Skeletal muscle tissue (tissue), 4 donors: ENCODE results near the gene USP13. TPM values are rescaled to one million over a fixed set of nuclear protein-coding genes. Genes with fewer than 3 reads are reported as not detected.

ENCODE experiments used
- H3K27ac ChIP-seq: one replicate; pipeline ENCODE4 v1.7.0; 2013; ENCODE audit warnings: mild to moderate bottlenecking, low read depth, low read length, inconsistent platforms
- H3K27me3 ChIP-seq, 3 donors: one replicate each; pipeline ENCODE4 v1.7.0; 2013; ENCODE audit warnings: low read length in 3 of 3; ENCODE audit not compliant: control insufficient read depth in 3 of 3, insufficient read depth in 3 of 3
- H3K36me3 ChIP-seq, 3 donors: one replicate each; pipeline ENCODE4 v1.7.0; 2013; ENCODE audit warnings: low read length in 3 of 3; ENCODE audit not compliant: control insufficient read depth in 3 of 3, insufficient read depth in 3 of 3
- H3K4me1 ChIP-seq, 3 donors: one replicate each; pipeline ENCODE4 v1.7.0; 2013; ENCODE audit warnings: low read length in 3 of 3, mild to moderate bottlenecking in 3 of 3; ENCODE audit not compliant: control insufficient read depth in 3 of 3, insufficient read depth in 3 of 3
- H3K4me3 ChIP-seq, 3 donors: one replicate each; pipeline ENCODE4 v1.7.0; 2013; ENCODE audit warnings: low read length in 3 of 3
- H3K9ac ChIP-seq, 3 donors: one replicate each; pipeline ENCODE4 v1.7.0; 2013; ENCODE audit warnings: low read length in 3 of 3, mild to moderate bottlenecking in 3 of 3, moderate library complexity in 2 of 3, low read depth in 1 of 3
- H3K9me3 ChIP-seq, 3 donors: one replicate each; pipeline ENCODE4 v1.7.0; 2013; ENCODE audit warnings: low read length in 3 of 3; ENCODE audit not compliant: control insufficient read depth in 3 of 3
- total RNA-seq: library from RNA; depleted of rRNA; stranded (reverse); fragments of >200 nt; gene quantifications from one replicate; pipeline ENCODE4 v1.2.3, GENCODE V29; 2014
- donor health status: Osteomylitis.

The USP13 gene
- total RNA-seq, 1 donor from 2014 or later = 26.1 TPM

- Histone ChIP-seq H3K27ac (no peak overlapping the region), H3K9ac (no peak overlapping the region), H3K4me3 (no peak overlapping the region), H3K36me3 (peaks cover 10 to 31% (median 14%) of the 10 kb centered on the region in 3 donors), H3K27me3 (no peaks in the 10 kb centered on the region), H3K9me3 (no peaks in the 10 kb centered on the region), H3K4me1 (no peaks in the 10 kb centered on the region)
Measured at GRCh38 chr3:179688850-179689249, 36.0 kb downstream of the USP13 start.

GRCh38 chr3:179694731-179695130, 41.9 kb downstream of the USP13 start:
- H3K27ac ChIP-seq = no peak overlapping the region

GRCh38 chr3:179695672-179696313, 43.0 kb downstream of the USP13 start:
- Histone ChIP-seq H3K27me3 (no peaks in the 10 kb centered on the region), H3K36me3 (peaks cover 4 to 15% (median 4%) of the 10 kb centered on the region in 3 donors), H3K9ac (no peak overlapping the region), H3K4me3 (no peak overlapping the region), H3K27ac (no peak overlapping the region), H3K4me1 (peaks cover 0 to 13% (median 2%) of the 10 kb centered on the region in 3 donors), H3K9me3 (no peaks in the 10 kb centered on the region)

More at GRCh38 chr3:179694731-179695130, 41.9 kb downstream of the USP13 start:
- Histone ChIP-seq H3K36me3 (peaks cover 4 to 22% (median 7%) of the 10 kb centered on the region in 3 donors), H3K27me3 (no peaks in the 10 kb centered on the region), H3K9ac (no peak overlapping the region), H3K9me3 (no peaks in the 10 kb centered on the region), H3K4me1 (peaks cover 0 to 10% (median 2%) of the 10 kb centered on the region in 3 donors), H3K4me3 (no peak overlapping the region)

GRCh38 chr3:179697736-179698332, 45.0 kb downstream of the USP13 start:
- Histone ChIP-seq H3K9me3 (no peaks in the 10 kb centered on the region), H3K27me3 (no peaks in the 10 kb centered on the region), H3K9ac (no peak overlapping the region), H3K4me1 (peaks cover 5 to 17% (median 5%) of the 10 kb centered on the region in 3 donors), H3K4me3 (no peak overlapping the region), H3K36me3 (peaks cover 0 to 8% (median 0%) of the 10 kb centered on the region in 3 donors), H3K27ac (no peak overlapping the region)

DNA sequence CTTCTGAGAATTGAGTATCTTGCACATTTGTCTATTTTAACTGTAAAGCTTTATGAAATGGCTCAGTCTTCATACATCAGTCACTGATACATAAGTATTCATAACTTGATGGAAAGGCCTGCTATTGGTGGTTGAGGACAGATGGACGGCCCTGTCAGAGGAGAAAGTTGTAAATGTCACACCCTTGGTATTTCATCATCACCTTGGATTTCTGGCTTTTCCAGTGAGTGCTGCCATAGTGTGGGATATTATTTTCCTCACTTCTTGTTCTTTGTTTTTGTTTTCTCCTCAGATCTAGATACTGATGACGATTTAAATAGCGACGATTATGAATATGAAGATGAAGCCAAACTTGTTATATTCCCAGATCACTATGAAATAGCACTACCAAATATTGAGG, 47.9 kb downstream of the USP13 start:
- Histone ChIP-seq H3K9me3 (no peaks in the 10 kb centered on the region), H3K4me3 (no peak overlapping the region), H3K27ac (no peak overlapping the region), H3K9ac (no peak overlapping the region), H3K27me3 (no peaks in the 10 kb centered on the region), H3K4me1 (peaks cover 8 to 12% (median 9%) of the 10 kb centered on the region in 3 donors), H3K36me3 (peaks cover 0 to 3% (median 0%) of the 10 kb centered on the region in 3 donors)

- no peak overlapping the region for H3K9ac ChIP-seq
- no peaks in the 10 kb centered on the region for H3K9me3 ChIP-seq
- no peaks in the 10 kb centered on the region for H3K27me3 ChIP-seq
- peaks cover 12 to 17% (median 13%) of the 10 kb centered on the region in 3 donors for H3K4me1 ChIP-seq
- peaks cover 0 to 3% (median 0%) of the 10 kb centered on the region in 3 donors for H3K36me3 ChIP-seq
- H3K4me3 ChIP-seq = no peak overlapping the region
- H3K27ac ChIP-seq = no peak overlapping the region
Measured at GRCh38 chr3:179701176-179701827, 48.5 kb downstream of the USP13 start.

DNA sequence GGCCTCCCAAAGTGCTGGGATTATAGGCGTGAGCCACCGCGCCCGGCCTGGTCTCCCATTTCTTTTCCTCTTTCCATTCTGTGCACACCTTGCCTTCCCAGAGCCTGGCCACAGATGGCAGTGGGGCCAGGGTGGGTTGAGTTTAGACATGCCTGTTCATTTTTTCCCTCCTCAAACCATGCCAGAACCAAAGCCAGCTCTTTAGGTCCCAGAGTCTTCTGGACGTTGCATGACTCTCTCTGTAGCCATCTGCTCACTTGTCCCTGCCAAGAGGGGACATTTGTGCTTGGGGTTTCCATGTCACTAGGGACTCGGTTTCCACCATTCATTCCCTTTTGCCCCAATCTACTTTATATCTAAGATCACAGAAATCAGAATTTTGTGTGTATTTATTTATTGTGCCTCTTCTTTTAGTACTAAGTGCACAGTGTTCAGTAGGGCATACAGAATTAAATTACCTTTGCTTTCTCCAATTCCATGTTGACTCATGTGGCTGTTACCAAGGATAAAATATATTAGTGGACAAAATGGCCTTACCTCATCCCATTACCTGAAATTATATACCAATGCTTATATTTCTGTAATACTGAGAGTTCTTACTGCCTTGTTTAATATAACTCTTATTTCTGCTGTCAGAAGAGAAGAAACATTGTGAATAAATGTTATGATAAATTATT, 49.6 kb downstream of the USP13 start:
- no peaks in the 10 kb centered on the region for H3K9me3 ChIP-seq
- H3K9ac ChIP-seq = no peak overlapping the region
- no peak overlapping the region for H3K4me3 ChIP-seq
- peaks cover 20 to 27% (median 23%) of the 10 kb centered on the region in 3 donors for H3K4me1 ChIP-seq
- H3K27ac ChIP-seq = peak overlapping the region; percentile 16
- peaks cover 3 to 7% (median 4%) of the 10 kb centered on the region in 3 donors for H3K36me3 ChIP-seq
- no peaks in the 10 kb centered on the region for H3K27me3 ChIP-seq

DNA sequence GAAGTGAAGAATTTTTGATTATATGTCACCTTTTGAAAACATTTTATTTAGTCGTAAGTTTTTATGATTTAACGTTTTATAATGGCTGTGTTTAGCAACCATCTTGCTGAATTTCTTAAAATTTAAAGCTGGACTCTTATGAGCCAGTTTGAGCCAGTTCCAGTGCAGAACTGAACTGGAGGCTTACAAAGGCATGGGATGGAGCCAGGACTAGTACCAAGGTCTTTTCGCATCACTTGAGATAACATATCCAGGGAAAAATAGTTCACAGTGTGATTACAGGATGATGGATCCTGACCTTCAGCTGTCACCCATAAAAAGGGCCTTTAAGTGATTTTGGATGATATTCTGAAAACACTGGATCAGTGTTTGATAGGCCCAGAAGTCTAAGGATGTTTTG, 51.0 kb downstream of the USP13 start:
- Histone ChIP-seq H3K4me3 (no peak overlapping the region), H3K4me1 (peaks cover 26 to 36% (median 31%) of the 10 kb centered on the region in 3 donors), H3K36me3 (peaks cover 4 to 10% (median 10%) of the 10 kb centered on the region in 3 donors), H3K9ac (no peak overlapping the region), H3K27ac (no peak overlapping the region), H3K27me3 (no peaks in the 10 kb centered on the region), H3K9me3 (no peaks in the 10 kb centered on the region)

DNA sequence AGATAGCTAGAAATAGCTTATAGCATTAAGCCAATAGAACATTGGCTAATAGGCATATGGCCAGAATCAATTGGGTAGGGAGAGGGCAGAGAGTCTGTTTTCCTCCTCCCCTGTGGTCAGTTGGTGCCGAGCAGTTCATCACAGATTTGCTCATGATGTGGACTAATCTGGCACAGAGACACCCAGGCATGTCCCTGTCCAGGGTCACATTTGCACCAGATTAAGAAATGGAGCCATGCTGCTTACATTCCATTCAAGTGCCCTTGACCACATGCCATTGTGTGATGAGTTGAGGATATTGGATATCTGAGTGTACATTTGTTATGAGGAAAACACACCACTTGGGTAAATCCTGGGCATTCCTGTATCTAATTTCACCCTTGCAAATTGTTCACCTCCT, 53.4 kb downstream of the USP13 start:
- H3K4me1 ChIP-seq = peaks cover 38 to 48% (median 38%) of the 10 kb centered on the region in 3 donors
- no peak overlapping the region for H3K4me3 ChIP-seq
- peaks cover 4 to 18% (median 11%) of the 10 kb centered on the region in 3 donors for H3K36me3 ChIP-seq
- peak overlapping the region in 1 of 3 donors; percentile 58 for H3K9ac ChIP-seq
- H3K27me3 ChIP-seq = no peaks in the 10 kb centered on the region
- no peaks in the 10 kb centered on the region for H3K9me3 ChIP-seq
- peak overlapping the region; percentile 72 for H3K27ac ChIP-seq
